HG02938 (cell line): ENCODE results near the gene KCNQ4.

ENCODE experiments used
- ATAC-seq: cut with Tn5 transposase; IDR thresholded peaks from one replicate; pipeline ENCODE4 v1.9.1; 2021; ENCODE audit warnings: mild to moderate bottlenecking, moderate library complexity; ENCODE audit not compliant: unreplicated experiment

Gene KCNQ4

DNA sequence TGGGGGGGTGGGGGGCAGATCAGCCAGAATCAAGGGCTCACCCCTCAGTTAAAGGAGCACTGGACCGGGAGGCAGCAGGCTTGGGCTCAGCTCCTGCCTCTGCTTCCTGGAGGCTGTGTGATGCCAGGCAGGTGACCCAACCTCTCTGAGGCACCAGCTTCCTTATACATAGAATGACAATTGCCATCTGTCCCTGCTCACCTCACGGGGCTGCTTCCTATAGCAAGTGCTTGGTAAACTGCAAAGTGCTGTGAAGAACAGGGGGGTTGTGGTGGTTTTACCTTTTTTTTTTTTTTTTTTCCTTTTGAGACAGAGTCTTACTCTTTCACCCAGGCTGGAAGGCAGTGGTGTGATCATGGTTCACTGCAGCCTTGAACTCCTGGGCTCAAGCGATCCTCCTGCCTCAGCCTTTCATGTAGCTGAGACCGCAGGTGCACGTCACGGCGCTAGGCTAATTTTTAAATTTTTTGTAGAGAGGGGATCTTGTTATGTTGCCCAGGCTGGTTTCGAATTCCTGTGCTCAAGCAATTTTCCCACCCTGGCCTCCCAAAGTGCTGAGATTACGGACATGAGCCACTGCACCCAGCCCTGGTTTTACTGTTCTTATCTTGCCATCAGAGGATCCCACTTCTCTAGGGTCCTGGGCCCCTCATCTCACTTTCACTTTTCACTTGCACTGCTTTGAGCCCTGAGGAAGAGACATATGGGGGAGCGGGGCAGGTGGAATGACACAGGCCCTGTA, 11.6 kb downstream of the KCNQ4 start:
- ATAC-seq = no peak

DNA sequence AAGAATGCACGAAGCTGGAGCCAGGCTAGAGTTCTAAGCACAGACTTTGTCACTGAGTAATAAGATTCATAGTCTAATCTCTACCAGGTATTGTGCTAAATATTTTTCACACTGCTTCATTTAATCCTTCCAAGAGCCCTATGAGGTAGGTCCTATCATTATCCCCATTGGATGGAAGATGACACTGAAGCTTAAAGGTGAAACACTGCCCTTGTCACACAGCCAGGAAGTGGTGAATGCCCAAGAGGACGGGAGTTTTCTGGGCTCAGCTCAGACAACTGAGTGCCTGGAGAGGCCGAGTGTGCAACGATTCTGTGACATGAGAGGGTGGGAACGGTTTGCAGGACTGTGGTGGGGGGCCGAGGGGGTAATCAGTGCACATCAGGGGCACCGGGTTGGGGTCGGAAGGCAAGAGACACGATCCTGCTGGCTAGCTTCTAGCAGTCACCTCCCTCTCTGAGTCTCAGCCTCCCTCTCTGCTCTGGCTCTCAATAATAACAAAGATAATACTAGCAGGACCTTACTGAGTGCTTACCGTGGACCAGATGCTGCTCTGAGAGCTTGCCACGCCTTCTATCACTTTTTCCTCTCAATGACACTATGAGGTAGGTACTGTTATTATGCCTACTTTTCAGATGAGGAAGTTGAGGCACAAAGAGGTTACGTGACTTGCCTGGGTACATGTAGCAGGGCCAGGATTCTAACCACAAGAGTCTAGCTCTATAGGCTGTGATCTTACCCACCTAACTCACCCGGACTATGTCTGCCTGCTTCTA, 12.4 kb downstream of the KCNQ4 start:
- no peak for ATAC-seq

DNA sequence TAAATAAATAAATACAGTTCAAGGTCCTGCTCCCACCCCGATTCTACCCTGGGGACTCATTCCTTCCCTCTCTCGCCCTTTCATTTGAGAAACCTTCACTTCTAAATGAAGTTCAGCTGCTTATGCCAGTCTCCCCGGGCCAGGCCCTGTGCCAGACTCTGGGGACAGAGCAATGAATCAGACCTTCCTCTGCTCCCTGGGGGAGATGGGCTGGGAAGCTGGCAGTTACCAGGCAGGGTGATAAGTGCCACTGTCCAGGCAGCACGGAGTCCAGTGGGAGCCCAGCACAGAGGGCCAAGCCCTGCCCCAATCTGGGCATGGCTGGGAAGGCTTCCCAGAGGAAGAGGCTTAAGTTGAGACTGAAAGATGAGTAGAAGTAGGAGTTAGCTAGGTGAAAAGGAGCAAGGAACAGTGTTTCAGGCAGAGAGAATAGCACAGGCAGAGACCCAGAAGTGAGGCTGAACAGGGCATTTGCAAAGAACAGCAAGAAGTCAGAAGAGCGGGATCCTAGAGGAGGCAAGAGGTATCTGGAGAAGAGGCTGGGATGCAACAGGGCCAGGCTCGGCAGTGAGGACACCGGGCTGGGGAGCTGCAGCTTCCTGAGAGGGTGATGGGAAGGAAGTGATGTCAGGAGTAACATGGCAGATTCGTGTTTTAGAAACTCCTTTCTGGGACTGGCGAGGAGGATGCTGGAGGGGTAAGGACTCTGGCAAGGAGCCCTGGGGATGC, 13.5 kb downstream of the KCNQ4 start:
- ATAC-seq = no peak

DNA sequence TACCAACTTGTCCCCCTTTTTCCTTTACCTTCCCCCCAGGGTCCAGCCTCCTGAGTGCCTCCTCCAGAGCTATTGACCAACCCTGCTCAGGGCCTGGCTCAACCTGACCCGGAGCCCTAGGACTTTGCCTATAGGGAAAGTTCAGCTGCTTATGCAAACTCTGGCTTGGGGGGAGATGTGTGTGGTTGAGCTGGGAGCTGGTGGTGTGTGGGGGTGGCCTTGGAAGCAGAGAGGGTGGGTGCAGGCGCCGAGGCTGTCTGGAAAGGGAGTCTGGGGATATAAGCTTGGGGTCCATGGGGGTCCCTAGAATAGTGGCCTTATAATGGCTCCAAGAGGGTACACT, 14.1 kb downstream of the KCNQ4 start:
- no peak for ATAC-seq

DNA sequence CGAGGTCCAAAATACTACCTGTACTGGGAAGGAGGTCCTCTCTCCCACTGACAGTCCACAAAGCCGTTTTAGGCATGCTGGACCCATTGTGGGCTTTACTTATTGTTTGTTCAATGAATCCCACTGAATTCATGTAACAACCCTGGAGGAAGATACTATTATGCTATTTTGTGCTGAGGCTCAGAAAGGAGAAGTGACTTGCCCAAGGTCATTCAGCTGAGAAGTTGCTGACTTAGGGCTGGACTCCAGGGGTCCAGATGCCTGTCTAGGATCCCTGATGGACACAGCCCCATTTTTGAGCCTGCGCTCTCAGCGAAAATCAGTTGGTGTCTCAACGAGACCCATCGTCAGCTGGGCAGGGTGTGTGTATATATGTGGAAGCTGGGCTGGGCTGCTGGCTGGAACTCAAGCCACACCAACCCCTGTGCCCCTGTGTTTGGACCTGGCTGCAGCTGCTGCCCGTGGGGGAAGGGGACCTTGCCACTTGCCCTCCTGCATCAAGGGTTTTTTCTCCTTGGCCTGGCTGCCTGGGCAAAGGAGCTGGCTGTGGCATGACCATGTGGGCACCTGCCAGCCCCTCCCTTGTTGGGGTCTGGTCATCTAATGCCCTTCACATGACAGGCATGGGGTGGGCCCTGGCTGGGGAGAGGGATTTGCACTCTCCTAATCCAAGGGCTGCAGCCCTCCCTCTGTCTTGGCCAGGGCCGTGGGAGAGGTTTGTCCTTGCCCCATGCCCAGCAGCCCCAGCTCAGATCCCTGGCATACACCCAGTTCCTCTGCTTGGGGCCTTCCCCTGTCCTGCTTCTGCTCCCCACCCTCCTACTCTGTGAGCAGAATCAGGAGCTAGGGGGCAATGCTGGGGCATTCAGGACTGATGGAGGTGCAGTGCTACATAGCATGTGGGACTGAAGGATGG, 15.0 kb downstream of the KCNQ4 start:
- no peak for ATAC-seq

DNA sequence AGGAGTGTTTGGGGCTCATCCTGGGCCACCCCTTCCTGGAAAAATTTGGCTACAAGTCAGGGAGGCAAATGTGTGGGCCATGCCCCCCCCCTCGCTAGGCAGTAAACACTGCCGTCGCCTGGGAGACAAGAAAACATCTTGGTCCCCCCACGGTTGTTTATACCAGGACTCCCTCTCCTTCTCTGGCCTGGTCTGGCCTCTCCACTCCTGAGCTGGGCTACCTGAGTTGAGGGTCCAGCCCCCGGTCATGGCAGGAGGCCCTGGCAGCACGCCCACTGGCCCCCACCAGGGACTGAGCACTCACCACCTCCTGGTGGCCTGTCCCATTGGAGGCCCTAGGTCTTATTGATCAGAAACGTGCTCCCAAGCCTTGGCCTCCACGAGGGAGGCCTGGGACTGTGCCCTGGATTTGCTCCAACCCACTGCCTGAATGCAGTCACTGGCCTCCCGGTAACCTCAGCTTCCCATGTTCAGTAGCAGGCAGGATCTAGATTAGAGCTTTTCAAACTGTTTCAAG, 15.8 kb downstream of the KCNQ4 start:
- ATAC-seq = no peak

DNA sequence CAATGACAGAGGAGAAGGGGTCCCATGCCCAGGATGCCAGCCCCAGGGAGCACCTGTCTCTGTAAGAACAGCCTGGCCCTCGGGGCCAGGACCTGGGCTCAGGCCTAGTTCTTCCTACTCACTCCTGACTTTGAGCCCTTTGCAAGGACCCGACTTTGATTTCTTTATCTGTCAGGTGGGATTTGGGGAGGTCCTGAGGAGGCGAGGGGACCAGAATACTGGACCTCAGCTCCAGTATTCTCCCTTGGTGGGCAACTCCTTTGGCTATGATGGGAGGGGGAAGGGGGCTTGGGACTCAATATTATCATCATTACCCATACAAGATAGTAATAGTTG, 18.1 kb downstream of the KCNQ4 start:
- no peak for ATAC-seq

DNA sequence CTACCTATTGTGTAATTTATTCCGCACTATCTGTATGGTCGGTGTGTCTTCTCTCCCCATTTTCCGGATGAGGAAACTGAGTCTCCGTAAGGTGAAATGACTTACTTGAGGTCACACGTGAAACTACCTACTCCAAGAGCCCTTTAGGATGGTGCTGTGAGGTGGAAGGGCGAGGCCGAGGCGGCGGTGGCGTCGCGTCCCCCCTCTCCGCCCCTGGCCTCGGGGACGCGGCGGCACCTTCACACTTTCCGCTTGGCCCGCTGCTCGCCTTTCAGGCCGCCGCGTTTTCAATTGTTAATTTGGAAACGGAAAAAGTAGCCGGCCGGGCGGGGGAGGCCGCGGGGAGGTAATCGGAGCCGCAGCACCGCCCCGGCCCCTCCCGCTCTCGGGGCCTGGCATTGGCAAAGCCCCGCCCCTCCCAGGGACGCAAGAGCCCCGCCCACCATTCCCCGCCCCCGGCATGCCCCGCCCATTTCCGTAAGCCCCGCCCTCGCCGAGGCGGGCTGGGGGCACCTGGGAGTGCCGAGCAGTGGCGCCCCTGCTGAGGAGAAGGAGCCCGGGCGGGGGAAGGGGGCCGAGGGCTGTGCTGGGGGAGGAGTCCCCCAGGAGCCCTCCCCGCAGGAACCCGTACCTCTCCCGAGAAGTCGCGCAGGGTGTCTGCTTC, 18.6 kb downstream of the KCNQ4 start:
- no peak for ATAC-seq

DNA sequence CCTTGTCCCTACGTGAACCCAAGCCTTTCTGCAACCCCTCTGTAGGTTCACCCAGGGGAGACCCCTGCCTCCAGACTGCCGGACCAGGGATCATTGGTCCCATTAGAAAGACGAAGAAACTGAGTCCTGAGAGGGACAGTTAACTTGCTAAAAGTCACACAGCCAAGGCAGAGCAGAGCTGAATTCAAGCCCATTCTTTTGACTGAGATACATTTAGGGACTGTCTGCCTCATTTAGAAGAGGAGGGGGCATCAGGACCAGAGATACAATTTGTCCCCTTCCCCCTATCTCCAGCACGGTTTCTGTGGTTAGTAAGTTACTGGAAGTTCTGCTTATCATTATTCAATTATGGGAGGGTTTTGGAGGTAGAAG, 19.1 kb downstream of the KCNQ4 start:
- no peak for ATAC-seq

DNA sequence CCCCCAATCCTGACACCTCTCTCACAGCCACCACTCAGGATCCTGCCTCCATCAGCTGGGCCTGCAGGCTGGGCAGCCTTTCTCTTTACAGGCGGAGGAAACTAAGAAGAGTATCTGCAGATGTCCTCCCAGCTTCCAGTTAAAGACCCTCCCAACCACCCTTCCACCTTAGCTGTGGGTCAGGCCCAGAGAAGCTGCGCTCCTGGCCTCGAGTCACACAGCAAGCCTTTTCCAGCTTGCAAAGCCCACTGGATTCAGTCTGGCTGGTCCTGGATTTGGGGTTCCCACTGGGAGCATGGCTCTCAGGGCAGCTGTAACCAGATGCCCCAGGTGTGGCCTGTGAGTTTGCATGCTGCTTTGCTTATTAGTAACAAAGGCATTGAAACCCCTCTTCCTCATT, 19.9 kb downstream of the KCNQ4 start:
- no peak for ATAC-seq

DNA sequence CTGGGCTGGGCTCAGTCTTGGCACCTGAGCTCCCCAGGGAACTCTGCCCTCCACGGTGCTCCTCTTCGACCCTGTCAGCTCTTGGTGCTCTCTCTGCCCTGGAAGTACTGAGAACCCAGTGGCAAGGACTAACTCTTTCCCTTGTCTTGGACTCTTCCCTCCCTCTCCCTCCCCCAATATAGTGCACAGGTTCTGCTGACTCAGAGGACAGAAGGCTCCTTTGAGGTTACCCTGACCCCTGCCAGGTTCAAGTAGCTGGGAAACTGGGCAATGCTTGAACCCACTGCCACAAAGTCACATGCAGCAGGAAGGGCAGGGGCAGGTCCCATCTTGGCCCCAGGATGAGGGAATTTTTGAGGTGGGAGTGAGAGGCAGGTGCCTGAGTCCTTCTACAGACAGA, 20.3 kb downstream of the KCNQ4 start:
- no peak for ATAC-seq

DNA sequence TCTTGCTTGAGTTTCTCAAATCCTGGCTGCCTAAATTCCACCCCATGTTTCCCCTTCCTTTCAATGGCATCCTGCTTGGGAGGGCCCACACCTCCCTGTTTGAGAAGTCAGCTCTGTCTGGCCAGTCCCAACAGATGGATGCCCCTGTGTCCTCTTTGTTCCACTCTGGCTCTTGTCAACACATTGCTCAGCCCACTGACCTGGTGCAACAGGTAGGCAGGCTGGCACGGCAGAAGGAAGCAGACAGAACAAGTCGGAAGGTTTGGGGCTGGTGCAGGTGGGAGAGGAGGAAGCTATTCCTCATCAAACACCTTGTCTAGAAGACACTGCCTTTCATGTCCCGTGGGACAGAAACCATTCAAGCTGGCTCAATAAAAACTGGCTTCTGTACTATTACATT, 22.7 kb downstream of the KCNQ4 start:
- no peak for ATAC-seq

DNA sequence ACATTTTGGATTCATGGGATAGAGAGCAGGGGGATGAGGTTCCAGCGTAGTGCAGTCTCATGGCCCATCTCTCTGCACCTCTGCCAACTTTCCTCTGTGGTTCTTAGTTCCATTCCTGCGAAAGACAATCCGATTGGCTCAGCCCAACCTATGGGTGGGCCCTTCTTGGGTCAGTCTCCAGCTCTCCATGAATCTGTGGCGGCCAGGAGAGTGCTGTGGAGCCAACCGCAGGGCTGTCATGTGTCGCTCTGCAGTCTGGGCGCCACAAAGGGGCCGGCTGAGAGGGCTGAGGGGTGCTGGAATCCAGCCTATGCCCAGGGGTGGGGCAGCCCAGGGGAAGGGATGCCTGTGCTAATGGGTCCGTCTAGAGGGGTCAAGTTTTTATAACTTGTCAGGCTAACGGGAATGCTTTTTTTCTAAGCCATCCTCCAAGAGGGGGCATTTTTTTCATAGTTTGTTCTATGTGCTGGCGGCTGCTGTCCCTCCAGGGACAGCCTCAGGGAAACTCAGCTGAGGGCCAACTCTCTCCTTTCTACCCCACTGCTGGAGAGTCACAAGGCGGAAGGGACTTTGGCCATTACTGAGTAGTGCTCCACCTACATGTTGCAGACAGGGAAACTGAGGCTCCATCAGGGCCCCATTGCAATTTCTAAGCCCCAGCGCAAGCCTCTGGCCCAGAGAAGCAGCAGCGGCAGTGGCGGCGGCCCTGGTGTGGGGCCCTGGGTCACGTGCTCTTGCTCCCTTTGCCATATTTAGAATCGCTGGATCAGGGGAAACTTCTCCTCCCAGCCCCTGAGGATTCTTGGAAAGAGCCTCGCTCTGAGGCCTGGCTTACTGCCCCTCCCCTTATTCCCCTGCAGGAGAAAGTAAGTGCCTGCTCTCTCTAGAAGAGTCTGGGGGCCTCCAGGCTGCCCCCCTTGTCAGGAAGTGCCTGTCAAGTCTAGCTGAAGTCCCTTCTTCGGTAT, 23.4 kb downstream of the KCNQ4 start:
- ATAC-seq = no peak

DNA sequence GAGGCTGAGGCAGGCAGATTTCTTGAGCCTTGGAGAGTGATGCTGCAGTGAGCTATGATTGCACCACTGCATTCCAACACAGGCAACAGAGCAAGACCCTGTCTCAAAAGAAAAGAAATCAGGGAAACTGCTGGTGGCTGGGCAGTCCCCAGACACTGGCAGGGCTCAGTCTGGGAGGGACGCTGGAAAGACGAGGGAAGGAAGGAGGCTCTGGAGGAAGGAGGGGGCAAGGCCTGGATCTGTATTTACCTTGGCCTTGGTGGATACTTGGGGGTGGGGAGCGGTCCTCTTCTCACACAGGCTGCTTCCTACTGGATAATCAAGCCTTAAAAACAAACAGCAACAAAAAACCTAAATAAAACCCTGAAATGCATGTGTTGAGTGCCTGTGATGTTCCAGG, 24.4 kb downstream of the KCNQ4 start:
- no peak for ATAC-seq

DNA sequence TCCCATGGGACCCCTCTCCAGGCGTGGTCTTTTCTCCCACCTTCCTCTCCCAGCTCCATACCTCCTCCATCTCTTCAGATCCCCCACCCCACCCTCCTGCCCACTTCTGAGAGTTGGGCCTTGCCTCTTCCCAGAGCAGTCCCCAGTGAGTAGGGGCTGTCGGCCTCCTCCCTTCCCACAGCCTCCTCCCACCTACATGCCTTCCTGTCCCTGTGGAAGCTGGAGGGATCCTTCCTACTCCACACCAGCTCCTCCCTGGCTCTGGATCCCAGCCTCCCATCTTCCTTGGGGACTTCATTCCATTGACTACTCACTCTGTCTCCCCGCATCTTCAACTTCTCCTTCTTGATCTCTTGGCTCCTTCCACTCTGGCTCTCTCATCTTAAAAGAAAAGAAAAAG, 24.9 kb downstream of the KCNQ4 start:
- ATAC-seq = no peak

DNA sequence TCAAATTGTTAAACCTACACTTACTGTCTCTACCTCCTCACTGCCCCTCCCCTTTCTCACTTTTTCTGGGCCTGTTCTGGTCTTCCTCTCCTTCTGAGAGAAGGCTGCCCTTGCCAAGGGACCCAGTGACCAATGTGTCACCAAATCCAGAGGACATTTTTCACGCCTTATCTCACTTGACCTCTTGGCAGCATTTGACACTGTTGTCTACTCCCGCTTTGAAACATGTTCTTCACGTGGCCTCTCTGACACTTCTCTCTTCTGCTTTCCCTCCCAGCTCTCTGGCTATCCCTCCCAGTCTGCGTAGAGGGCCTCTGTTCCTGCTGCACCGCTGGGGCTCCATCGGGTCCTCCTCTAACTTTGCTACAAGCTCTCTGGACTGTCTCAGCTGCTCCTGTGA, 25.3 kb downstream of the KCNQ4 start:
- ATAC-seq = no peak

DNA sequence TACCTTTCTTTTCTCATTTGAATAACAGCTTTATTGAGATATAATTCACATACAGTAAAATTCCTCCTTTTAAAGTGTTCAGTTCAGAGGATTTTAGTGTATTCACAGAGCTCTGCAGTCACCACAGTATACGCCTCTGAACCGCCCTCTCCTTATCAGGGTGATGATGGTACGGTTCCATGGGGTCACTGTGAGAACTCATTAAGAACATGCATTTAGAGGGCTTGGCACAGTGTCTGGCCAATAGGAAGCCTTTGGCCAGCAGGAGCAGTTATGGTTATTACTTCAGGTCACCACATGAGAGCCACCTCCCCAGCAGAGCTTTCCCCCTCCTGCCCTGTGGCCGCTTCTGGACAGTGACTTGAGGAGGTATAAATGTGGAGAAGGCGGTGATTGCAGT, 27.3 kb downstream of the KCNQ4 start:
- no peak for ATAC-seq

DNA sequence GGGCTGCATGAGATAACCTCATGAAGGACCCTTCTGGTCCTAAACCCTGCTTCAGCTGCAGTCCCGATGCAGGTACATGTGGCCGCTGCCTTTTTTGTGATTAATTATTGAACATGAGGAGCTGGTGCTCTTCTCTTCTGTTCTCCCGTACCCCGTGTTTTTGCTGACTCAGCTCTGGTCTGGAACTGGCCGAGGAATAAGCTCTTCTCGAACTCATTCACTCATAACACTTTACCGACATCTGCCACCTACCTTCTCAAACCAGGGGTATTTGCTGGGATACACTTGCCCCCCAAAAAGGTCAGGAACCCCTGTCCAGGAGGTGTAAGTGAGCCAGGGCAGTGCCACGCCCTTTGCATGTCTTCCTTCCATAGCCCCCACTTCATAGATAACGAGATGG, 31.8 kb downstream of the KCNQ4 start:
- ATAC-seq = no peak

DNA sequence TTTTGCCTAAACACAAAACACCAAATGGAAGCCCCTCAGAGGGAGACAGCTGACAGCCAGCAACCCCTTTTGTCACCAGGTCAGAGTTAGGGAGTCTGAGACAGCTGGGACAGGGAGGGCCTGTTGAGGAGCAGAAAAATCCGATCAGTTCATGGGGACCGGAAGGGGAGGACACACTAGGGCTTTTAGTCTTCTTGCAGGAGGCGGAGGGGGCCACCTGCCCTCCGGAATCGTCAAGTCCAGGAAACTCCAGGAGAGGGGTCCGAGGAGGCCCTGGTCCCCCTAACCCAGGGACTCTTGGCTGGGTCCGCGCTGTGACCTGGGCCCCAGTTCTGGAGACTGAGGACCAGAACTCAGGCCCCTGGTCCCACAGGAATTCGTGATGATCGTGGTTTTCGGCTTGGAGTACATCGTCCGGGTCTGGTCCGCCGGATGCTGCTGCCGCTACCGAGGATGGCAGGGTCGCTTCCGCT, 34.2 kb downstream of the KCNQ4 start:
- ATAC-seq = no peak
